ENCODE measurements around the gene COL8A1. TPM values are rescaled to one million over a fixed set of nuclear protein-coding genes. Genes with fewer than 3 reads are reported as not detected.

Gene COL8A1
- total RNA-seq, 1 donor from 2014 or later = 95.1 TPM

DNA sequence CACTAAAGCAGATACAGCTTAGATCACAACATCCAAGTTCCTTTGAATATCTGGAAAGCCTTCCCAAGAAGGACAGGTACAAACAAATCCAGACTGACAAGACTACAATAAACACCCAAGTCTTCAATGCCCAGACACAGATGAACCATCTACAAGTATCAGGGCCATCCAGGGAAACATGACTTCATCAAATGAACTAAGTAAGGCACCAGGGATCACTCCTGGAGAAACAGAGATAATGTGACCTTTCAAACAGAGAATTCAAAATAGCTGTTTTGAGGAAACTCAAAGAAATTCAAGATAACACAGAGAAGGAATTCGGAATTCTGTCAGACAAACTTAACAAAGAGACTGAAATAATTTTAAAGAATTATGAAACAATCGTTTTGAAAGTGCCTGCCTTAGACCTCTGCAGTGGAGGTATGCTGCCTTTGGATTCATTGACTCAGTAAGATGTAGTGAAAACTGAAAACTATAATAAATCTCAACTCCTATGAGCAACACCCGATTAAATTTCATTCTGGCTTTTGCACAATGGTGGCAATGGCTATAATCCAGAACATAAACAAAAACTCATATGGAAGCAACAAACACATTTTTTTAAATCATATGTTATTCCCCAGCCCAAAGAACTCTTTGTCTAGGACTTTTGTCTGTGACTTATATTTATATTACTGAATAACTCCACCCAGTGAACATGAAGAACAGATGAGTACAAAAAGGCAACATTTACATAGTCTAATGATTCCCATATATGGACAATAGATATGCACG is 12.6 kb upstream of the COL8A1 start:
- ATAC-seq (no peak), DNase-seq (no peak)
- H3K36me3 ChIP-seq = no peaks in the 10 kb centered on the region
- H3K4me3 ChIP-seq = no peak overlapping the region
- TF ChIP-seq, protein P1, sequence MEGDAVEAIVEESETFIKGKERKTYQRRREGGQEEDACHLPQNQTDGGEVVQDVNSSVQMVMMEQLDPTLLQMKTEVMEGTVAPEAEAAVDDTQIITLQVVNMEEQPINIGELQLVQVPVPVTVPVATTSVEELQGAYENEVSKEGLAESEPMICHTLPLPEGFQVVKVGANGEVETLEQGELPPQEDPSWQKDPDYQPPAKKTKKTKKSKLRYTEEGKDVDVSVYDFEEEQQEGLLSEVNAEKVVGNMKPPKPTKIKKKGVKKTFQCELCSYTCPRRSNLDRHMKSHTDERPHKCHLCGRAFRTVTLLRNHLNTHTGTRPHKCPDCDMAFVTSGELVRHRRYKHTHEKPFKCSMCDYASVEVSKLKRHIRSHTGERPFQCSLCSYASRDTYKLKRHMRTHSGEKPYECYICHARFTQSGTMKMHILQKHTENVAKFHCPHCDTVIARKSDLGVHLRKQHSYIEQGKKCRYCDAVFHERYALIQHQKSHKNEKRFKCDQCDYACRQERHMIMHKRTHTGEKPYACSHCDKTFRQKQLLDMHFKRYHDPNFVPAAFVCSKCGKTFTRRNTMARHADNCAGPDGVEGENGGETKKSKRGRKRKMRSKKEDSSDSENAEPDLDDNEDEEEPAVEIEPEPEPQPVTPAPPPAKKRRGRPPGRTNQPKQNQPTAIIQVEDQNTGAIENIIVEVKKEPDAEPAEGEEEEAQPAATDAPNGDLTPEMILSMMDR (IDR thresholded peaks at IDR 0.05) = no peak
- intact Hi-C loops (cut with DNase I) = no loop called here
- no peaks in the 10 kb centered on the region for H3K27me3 ChIP-seq
- no peaks in the 10 kb centered on the region for H3K4me1 ChIP-seq
- H3K27ac ChIP-seq = no peak overlapping the region
- no peaks in the 10 kb centered on the region for H3K9me3 ChIP-seq

DNA sequence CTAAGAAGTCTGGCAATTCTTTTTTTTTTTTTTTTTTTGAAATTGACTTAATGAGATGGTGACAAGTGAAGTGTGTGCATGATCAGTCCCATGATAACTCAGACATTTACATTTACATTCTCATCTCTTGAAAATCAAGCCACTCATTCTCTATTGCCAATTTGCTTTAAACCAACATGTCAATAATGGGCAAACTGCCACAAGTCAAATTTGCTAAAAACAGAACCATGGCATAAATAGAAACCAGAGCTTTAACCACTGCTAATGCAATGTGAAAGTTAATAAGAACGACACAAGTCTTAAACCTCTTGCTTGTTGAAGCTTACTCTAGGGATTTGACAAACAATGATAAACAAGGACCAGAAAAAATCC is 12.0 kb upstream of the COL8A1 start:
- ATAC-seq (no peak), DNase-seq (no peak)
- H3K27ac ChIP-seq = no peak overlapping the region
- no peaks in the 10 kb centered on the region for H3K9me3 ChIP-seq
- TF ChIP-seq, protein P1 (IDR thresholded peaks at IDR 0.05) = no peak
- H3K4me3 ChIP-seq = no peak overlapping the region
- H3K36me3 ChIP-seq = no peaks in the 10 kb centered on the region
- intact Hi-C loops (cut with DNase I) = no loop called here
- H3K4me1 ChIP-seq = no peaks in the 10 kb centered on the region
- H3K27me3 ChIP-seq = no peaks in the 10 kb centered on the region

DNA sequence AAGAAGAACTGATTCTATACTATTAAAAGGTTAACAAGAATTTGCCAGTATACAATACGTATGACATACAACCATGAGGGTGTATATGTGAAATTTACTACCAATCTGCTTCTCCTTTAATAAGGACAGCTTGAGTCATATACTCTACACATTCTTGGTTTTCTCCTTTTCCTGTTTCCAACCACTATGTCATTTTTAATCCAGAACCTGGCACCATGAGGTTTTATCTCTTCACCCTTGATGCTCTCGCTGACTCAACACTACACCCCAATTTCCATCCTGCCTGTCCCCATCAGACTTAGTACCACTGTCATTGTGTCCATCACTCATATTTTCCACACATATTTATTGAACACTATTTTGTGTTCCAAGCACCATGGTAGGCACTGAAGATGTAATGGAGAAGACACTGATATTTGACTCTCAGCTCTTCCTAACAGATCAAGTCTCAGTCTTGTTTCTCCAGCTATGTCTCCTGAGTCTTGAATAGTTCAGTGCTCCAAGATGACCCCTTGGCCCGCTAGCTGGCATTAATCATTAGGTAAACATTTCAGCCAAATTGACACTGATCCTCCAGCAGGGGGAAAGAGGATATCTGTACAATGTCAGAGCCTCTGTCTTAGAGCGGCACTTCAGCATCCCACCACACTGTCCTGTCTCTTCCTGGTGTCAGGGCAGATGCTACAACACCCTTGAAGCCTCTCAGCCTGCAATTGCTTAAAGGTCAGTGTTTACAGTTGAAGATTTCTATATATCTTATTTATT is 11.2 kb upstream of the COL8A1 start:
- DNase-seq = no peak
- Histone ChIP-seq H3K27me3 (no peaks in the 10 kb centered on the region), H3K27ac (no peak overlapping the region), H3K4me1 (no peaks in the 10 kb centered on the region), H3K4me3 (no peak overlapping the region), H3K36me3 (no peaks in the 10 kb centered on the region), H3K9me3 (no peaks in the 10 kb centered on the region)
- ATAC-seq = no peak
- intact Hi-C loops (cut with DNase I) = no loop called here
- TF ChIP-seq, protein P1 (IDR thresholded peaks at IDR 0.05) = no peak

DNA sequence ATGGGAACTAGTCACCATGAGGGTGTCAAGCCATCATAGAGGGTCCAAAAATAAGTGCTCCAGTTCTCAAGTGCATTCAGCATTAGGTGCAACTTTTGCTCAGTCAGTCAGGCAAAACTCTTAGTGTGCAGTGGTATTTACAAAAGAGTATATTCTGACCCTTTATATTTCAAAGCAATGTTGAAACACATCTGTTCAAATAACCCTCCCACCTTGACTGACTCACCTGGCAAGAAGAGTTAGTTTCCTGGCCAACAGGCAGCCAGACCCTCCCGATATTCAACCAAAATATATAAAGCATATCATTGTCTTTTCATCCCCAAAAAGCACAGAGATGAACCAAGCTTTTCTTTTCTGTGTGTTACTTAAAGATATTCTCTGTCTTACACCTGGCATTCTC is 7.6 kb upstream of the COL8A1 start:
- intact Hi-C loops (cut with DNase I) = no loop called here
- H3K36me3 ChIP-seq = no peaks in the 10 kb centered on the region
- no peak for DNase-seq
- no peaks in the 10 kb centered on the region for H3K4me1 ChIP-seq
- H3K4me3 ChIP-seq = no peak overlapping the region
- no peak overlapping the region for H3K27ac ChIP-seq
- ATAC-seq = no peak
- H3K27me3 ChIP-seq = no peaks in the 10 kb centered on the region
- TF ChIP-seq, protein P1 (IDR thresholded peaks at IDR 0.05) = no peak
- no peaks in the 10 kb centered on the region for H3K9me3 ChIP-seq

DNA sequence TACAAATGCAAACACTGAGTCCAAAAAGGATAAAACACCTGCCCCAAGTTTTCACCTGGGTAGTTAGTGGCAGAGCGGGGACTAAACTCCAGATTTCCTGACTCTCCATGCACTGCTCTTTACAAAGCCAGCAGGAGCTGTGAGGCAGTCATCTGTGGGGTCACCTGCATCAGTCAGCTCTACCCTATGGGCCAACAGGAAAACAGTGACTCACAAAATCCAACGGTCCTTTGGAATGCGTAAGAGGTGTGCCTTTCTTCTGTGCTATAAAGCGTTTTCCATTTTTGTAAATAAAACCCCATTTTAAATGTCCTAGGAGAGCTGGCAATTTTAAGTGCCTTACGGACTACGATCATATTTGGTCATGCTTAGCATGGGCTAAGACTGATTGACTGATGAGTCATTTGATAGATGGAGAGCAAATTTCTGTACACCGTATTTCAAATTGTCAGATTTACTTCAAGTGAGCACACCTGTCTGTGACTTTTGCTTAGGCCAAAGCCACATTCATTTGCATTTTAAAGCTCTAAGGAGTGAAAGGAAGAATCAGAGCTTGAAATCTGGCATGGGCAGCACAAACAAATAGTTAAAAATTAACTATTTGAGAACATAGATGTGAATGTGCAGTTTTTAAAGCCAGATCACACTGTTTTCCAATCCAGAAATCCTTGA is 4.4 kb upstream of the COL8A1 start:
- Histone ChIP-seq H3K4me3 (no peak overlapping the region), H3K27me3 (no peaks in the 10 kb centered on the region), H3K9me3 (no peaks in the 10 kb centered on the region), H3K27ac (no peak overlapping the region), H3K4me1 (no peaks in the 10 kb centered on the region), H3K36me3 (no peaks in the 10 kb centered on the region)
- TF ChIP-seq, protein P1 (IDR thresholded peaks at IDR 0.05) = no peak
- intact Hi-C loops (cut with DNase I) = no loop called here
- DNase-seq (no peak), ATAC-seq (no peak)
